ENCODE measurements around the gene CUEDC2. TPM values are rescaled to one million over a fixed set of nuclear protein-coding genes. Genes with fewer than 3 reads are reported as not detected.

CUEDC2 gene
- total RNA-seq, 5 donors from 2014 or later (not counting 1 experiment from before 2014, with no cell fraction given), result 32.2 to 41.4 (median 37.8) TPM

GRCh38 chr10:102399217-102400021 lies 33.0 kb downstream of the CUEDC2 start:
- H3K27me3 Mint-ChIP-seq, result no peaks in the 10 kb centered on the region
- peaks cover 38 to 42% (median 41%) of the 10 kb centered on the region in 3 donors for H3K4me1 Mint-ChIP-seq
- DNase-seq (peak; percentile 71 to 96 (median 84)), ATAC-seq (replicated peaks in 1 of 4) (peak; percentile 43 to 70 (median 66))
- peaks cover 12 to 62% of the 10 kb centered on the region in 2 experiments for H3K4me1 ChIP-seq (ENCODE audit: control insufficient read depth in 1 of 2, extremely low read depth in 1 of 2, insufficient read depth in 2 of 2, low read length in 2 of 2)
- H3K36me3 Mint-ChIP-seq, result peaks cover 22% of the 10 kb centered on the region
- ChIA-PET CTCF (interaction anchor here in 1 of 2 donors (0.6 to 2.6 kb wide), 12 partner anchors 11 to 277 kb away, joined by 3 to 15 read pairs (median 4); partner anchors contain the start of genes ACTR1A, GBF1 and PITX3), POLR2A (interaction anchor here (0.6 to 1.8 kb wide), 4 partner anchors 7 to 99 kb away, joined by 3 to 8 read pairs (median 4); no protein-coding TSS in a partner anchor)
- H3K27ac Mint-ChIP-seq, result peak overlapping the region; percentile 61 to 80
- peak overlapping the region; percentile 27 to 42 for H3K4me3 ChIP-seq (ENCODE audit: control insufficient read depth in 1 of 2, extremely low read depth in 1 of 2, low read length in 1 of 2)
- WGBS (ENCODE audit: insufficient coverage), result under 1% methylated on average over 63 of the region's 72 CpGs
- H3K36me3 ChIP-seq (ENCODE audit: control insufficient read depth in 2 of 2, extremely low read depth in 1 of 2, insufficient read depth in 1 of 2, low read length in 1 of 2), result peaks cover 14 to 53% of the 10 kb centered on the region in 2 donors
- H3K27ac ChIP-seq (ENCODE audit: low read length), result peak overlapping the region; percentile 70
- H3K9me3 ChIP-seq, result no peaks in the 10 kb centered on the region
- H3K9me3 Mint-ChIP-seq, result no peaks in the 10 kb centered on the region
- peak overlapping the region; percentile 58 to 96 (median 68) for H3K4me3 Mint-ChIP-seq
- no peaks in the 10 kb centered on the region for H3K27me3 ChIP-seq (replicated peaks in 1 of 2; ENCODE audit: control insufficient read depth in 2 of 2, extremely low read depth in 1 of 2, insufficient read depth in 2 of 2, low read length in 1 of 2)

GRCh38 chr10:102398172-102399020 lies 34.0 kb downstream of the CUEDC2 start:
- ChIA-PET POLR2A (interaction anchor here (0.5 to 1.8 kb wide), 6 partner anchors 8 to 158 kb away, joined by 3 to 8 read pairs (median 4); no protein-coding TSS in a partner anchor), CTCF (interaction anchor here (0.5 to 2.6 kb wide), 14 partner anchors 10 to 314 kb away, joined by 3 to 15 read pairs (median 4); partner anchors contain the start of genes ACTR1A (in 1 of the 2), GBF1 (in 1 of the 2) and PITX3 (in 1 of the 2))
- Mint-ChIP-seq H3K27ac (peak overlapping the region; percentile 72 to 75), H3K36me3 (peaks cover 22% of the 10 kb centered on the region), H3K4me3 (peak overlapping the region; percentile 47 to 96 (median 68)), H3K27me3 (no peaks in the 10 kb centered on the region), H3K4me1 (peaks cover 43 to 45% (median 45%) of the 10 kb centered on the region in 3 donors), H3K9me3 (no peaks in the 10 kb centered on the region)
- peaks cover 12 to 63% of the 10 kb centered on the region in 2 experiments for H3K4me1 ChIP-seq (ENCODE audit: control insufficient read depth in 1 of 2, extremely low read depth in 1 of 2, insufficient read depth in 2 of 2, low read length in 2 of 2)
- WGBS (ENCODE audit: insufficient coverage), result 92% methylated on average over 8 of the region's 21 CpGs
- peaks cover 14 to 53% of the 10 kb centered on the region in 2 donors for H3K36me3 ChIP-seq (ENCODE audit: control insufficient read depth in 2 of 2, extremely low read depth in 1 of 2, insufficient read depth in 1 of 2, low read length in 1 of 2)
- ATAC-seq (replicated peaks in 1 of 4), result no peak
- no peak overlapping the region for H3K4me3 ChIP-seq (ENCODE audit: control insufficient read depth in 1 of 2, extremely low read depth in 1 of 2, low read length in 1 of 2)
- DNase-seq, result peak in 1 of 35 experiments; percentile 29
- H3K9me3 ChIP-seq, result no peaks in the 10 kb centered on the region
- H3K27ac ChIP-seq (ENCODE audit: low read length), result peak overlapping the region; percentile 70
- H3K27me3 ChIP-seq (replicated peaks in 1 of 2; ENCODE audit: control insufficient read depth in 2 of 2, extremely low read depth in 1 of 2, insufficient read depth in 2 of 2, low read length in 1 of 2), result no peaks in the 10 kb centered on the region

- H3K36me3 Mint-ChIP-seq, result peaks cover 22% of the 10 kb centered on the region
- H3K9me3 Mint-ChIP-seq, result no peaks in the 10 kb centered on the region
- H3K27me3 Mint-ChIP-seq, result no peaks in the 10 kb centered on the region
- H3K4me3 Mint-ChIP-seq, result peak overlapping the region; percentile 86 to 96 (median 89)
- no peak for ATAC-seq (replicated peaks in 1 of 4)
- Histone ChIP-seq H3K9me3 (no peaks in the 10 kb centered on the region), H3K4me3 (ENCODE audit: control insufficient read depth in 1 of 2, extremely low read depth in 1 of 2, low read length in 1 of 2) (no peak overlapping the region), H3K27me3 (replicated peaks in 1 of 2; ENCODE audit: control insufficient read depth in 2 of 2, extremely low read depth in 1 of 2, insufficient read depth in 2 of 2, low read length in 1 of 2) (no peaks in the 10 kb centered on the region), H3K27ac (ENCODE audit: low read length) (peak overlapping the region; percentile 99), H3K4me1 (ENCODE audit: control insufficient read depth in 1 of 2, extremely low read depth in 1 of 2, insufficient read depth in 2 of 2, low read length in 2 of 2) (peaks cover 12 to 66% of the 10 kb centered on the region in 2 experiments), H3K36me3 (ENCODE audit: control insufficient read depth in 2 of 2, extremely low read depth in 1 of 2, insufficient read depth in 1 of 2, low read length in 1 of 2) (peaks cover 10 to 52% of the 10 kb centered on the region in 2 donors)
- peak overlapping the region; percentile 89 to 93 for H3K27ac Mint-ChIP-seq
- ChIA-PET CTCF (interaction anchor here in 1 of 2 donors (0.6 to 2.6 kb wide), 4 partner anchors 14 to 167 kb away, joined by 3 to 15 read pairs (median 3); partner anchors contain the start of gene ACTR1A), POLR2A (interaction anchor here (0.7 to 1.8 kb wide), 5 partner anchors 10 to 157 kb away, joined by 3 to 4 read pairs (median 3); no protein-coding TSS in a partner anchor)
- H3K4me1 Mint-ChIP-seq, result peaks cover 49 to 51% (median 49%) of the 10 kb centered on the region in 3 donors
- 99% methylated on average over 8 of the region's 14 CpGs for WGBS (ENCODE audit: insufficient coverage)
- no peak for DNase-seq
Observed at GRCh38 chr10:102397222-102398171, 34.9 kb downstream of the CUEDC2 start.

- Mint-ChIP-seq H3K9me3 (no peaks in the 10 kb centered on the region), H3K36me3 (peaks cover 22% of the 10 kb centered on the region), H3K27me3 (no peaks in the 10 kb centered on the region), H3K4me1 (peaks cover 49 to 51% (median 49%) of the 10 kb centered on the region in 3 donors), H3K4me3 (peak overlapping the region; percentile 86 to 96 (median 89)), H3K27ac (peak overlapping the region; percentile 89 to 93)
- POLR2A ChIA-PET, result interaction anchor here (0.7 to 1.1 kb wide), 3 partner anchors 9 to 253 kb away, joined by 3 to 4 read pairs (median 3); no protein-coding TSS in a partner anchor
- WGBS (ENCODE audit: insufficient coverage), result 89% methylated on average over 8 of the region's 12 CpGs
- ATAC-seq (replicated peaks in 1 of 4), result no peak
- no peaks in the 10 kb centered on the region for H3K9me3 ChIP-seq
- peak overlapping the region; percentile 99 for H3K27ac ChIP-seq (ENCODE audit: low read length)
- peaks cover 10 to 45% of the 10 kb centered on the region in 2 donors for H3K36me3 ChIP-seq (ENCODE audit: control insufficient read depth in 2 of 2, extremely low read depth in 1 of 2, insufficient read depth in 1 of 2, low read length in 1 of 2)
- H3K4me1 ChIP-seq (ENCODE audit: control insufficient read depth in 1 of 2, extremely low read depth in 1 of 2, insufficient read depth in 2 of 2, low read length in 2 of 2), result peaks cover 12 to 66% of the 10 kb centered on the region in 2 experiments
- peak overlapping the region; percentile 81 to 94 for H3K4me3 ChIP-seq (ENCODE audit: control insufficient read depth in 1 of 2, extremely low read depth in 1 of 2, low read length in 1 of 2)
- DNase-seq, result no peak
- no peaks in the 10 kb centered on the region for H3K27me3 ChIP-seq (replicated peaks in 1 of 2; ENCODE audit: control insufficient read depth in 2 of 2, extremely low read depth in 1 of 2, insufficient read depth in 2 of 2, low read length in 1 of 2)
- CTCF ChIA-PET, result interaction anchor here in 1 of 2 donors (0.6 to 0.7 kb wide), 2 partner anchors 12 to 80 kb away, joined by 3 to 6 read pairs; no protein-coding TSS in a partner anchor
Observed at GRCh38 chr10:102396730-102397151, 35.6 kb downstream of the CUEDC2 start.

- peaks cover 10 to 40% of the 10 kb centered on the region in 2 donors for H3K36me3 ChIP-seq (ENCODE audit: control insufficient read depth in 2 of 2, extremely low read depth in 1 of 2, insufficient read depth in 1 of 2, low read length in 1 of 2)
Observed at GRCh38 chr10:102396317-102396650, 36.1 kb downstream of the CUEDC2 start.

More at GRCh38 chr10:102396317-102396650, 36.1 kb downstream of the CUEDC2 start:
- ChIA-PET POLR2A (interaction anchor here (0.6 to 1.0 kb wide), 3 partner anchors 10 to 254 kb away, joined by 4 read pairs; no protein-coding TSS in a partner anchor), CTCF (interaction anchor here in 1 of 2 donors (0.7 kb wide), 1 partner anchor 12 kb away, joined by 6 read pairs; no protein-coding TSS in a partner anchor)
- Mint-ChIP-seq H3K27ac (peak overlapping the region; percentile 89 to 93), H3K4me3 (peak overlapping the region; percentile 86 to 96 (median 89)), H3K36me3 (peaks cover 19% of the 10 kb centered on the region), H3K9me3 (no peaks in the 10 kb centered on the region), H3K27me3 (no peaks in the 10 kb centered on the region), H3K4me1 (peaks cover 49 to 51% (median 49%) of the 10 kb centered on the region in 3 donors)
- Histone ChIP-seq H3K9me3 (no peaks in the 10 kb centered on the region), H3K27ac (ENCODE audit: low read length) (peak overlapping the region; percentile 99), H3K27me3 (replicated peaks in 1 of 2; ENCODE audit: control insufficient read depth in 2 of 2, extremely low read depth in 1 of 2, insufficient read depth in 2 of 2, low read length in 1 of 2) (no peaks in the 10 kb centered on the region), H3K4me1 (ENCODE audit: control insufficient read depth in 1 of 2, extremely low read depth in 1 of 2, insufficient read depth in 2 of 2, low read length in 2 of 2) (peaks cover 12 to 66% of the 10 kb centered on the region in 2 experiments), H3K4me3 (ENCODE audit: control insufficient read depth in 1 of 2, extremely low read depth in 1 of 2, low read length in 1 of 2) (peak overlapping the region; percentile 81 to 94)
- peak in 1 of 35 experiments; percentile 32 for DNase-seq
- ATAC-seq (replicated peaks in 1 of 4), result no peak
- WGBS (ENCODE audit: insufficient coverage), result 56% methylated on average over 2 of the region's 4 CpGs
